ENCODE measurements around the gene PPP3CB.

- TF ChIP-seq CTCF (IDR thresholded peaks at IDR 0.05; ENCODE audit: insufficient read depth, low read length, poor library complexity, severe bottlenecking) (no peak), EZH2phosphoT487 (conservative IDR thresholded peaks at IDR 0.05; ENCODE audit: low read length) (no peak)
These were observed 72.5 kb downstream of the PPP3CB start for GRCh38 chr10:73423309-73423708.
